MM.1S (cell line): ENCODE measurements around the gene DUSP9.

Source experiments
- CTCF ChIP-seq: fragments of 300-600 bp; sonication (generic); IDR thresholded peaks from 2 replicates; pipeline ENCODE4 v1.5.1; 2016; ENCODE audit warnings: antibody characterized with exemption, low read length, mixed read lengths
- EZH2phosphoT487 ChIP-seq: fragments of 300-600 bp; sonication (generic); IDR thresholded peaks from 2 replicates; pipeline ENCODE4 v1.6.1; 2018; ENCODE audit warnings: antibody characterized with exemption, low read length

- no peak for TF ChIP-seq CTCF
- no peak for TF ChIP-seq EZH2phosphoT487
These were observed 13.3 kb upstream of the DUSP9 start for GRCh38 chrX:153633607-153634180.
